ENCODE measurements around the gene SBF1.

The SBF1 gene

DNA sequence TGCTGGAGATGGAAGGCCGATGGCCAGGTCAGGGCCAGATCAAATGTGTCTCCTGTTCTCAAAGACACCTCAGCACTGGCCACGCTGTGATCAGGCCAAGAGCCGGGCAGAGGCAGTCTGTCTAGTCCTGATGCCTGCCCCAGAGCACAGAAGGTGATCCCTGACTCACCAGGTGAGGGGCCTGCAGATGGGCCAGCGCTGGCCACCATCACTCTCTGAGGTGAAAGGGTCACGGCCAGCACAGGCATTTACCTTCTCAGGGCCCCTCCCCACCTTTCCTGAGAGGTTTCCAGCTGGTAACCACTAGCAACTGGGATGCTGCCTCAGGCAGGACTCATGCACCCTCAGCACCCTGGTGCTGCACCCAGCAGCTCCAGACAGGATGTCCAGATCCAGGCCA is 2.9 kb downstream of the SBF1 start:
- Histone ChIP-seq H3K9ac (ENCODE audit: low read depth, low read length) (no peak overlapping the region), H3K27ac (ENCODE audit: low read depth, low read length) (no peak overlapping the region), H3K36me3 (ENCODE audit: control insufficient read depth, insufficient read depth, low read length) (peaks cover 5% of the 10 kb centered on the region), H3K4me3 (ENCODE audit: low read depth, low read length) (no peak overlapping the region), H3K4me1 (ENCODE audit: control insufficient read depth, insufficient read depth, low read length) (peaks cover 15% of the 10 kb centered on the region), H3K27me3 (ENCODE audit: control insufficient read depth, insufficient read depth, low read length) (no peaks in the 10 kb centered on the region), H3K9me3 (ENCODE audit: control insufficient read depth, insufficient read depth, low read length) (no peaks in the 10 kb centered on the region)

DNA sequence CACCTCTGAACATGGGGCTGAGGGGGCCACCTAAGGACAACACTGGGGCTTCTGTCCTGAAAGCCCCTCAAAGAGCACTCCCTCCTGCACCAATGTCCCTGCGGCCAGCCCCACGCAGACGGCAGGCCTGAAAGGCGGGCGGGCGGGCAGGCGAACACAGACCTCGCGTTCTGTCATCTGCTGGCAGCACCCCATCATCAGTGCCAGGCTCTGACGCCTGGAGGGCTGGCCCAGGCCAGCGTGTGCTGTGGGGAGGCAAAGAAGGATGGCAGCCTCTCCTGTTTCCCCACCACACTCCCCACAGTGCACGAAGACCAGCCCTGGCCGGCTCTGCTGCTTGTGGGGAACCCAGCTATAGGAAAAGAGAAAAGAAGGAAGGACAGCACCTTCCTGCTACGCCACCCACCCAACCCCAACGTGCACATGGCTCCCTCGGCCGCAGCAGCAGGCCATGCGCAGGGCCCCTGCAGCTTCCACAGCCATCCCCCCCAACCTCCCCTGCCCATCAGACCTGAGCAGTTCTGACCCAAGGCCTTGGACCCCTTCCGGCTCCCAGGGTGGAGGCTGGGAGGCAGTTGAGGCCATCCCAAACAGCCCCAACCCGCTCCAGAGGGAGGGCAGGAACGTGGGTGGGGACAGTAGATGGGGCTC is 3.5 kb downstream of the SBF1 start:
- H3K36me3 ChIP-seq (ENCODE audit: control insufficient read depth, insufficient read depth, low read length): peaks cover 12% of the 10 kb centered on the region
- peaks cover 15% of the 10 kb centered on the region for H3K4me1 ChIP-seq (ENCODE audit: control insufficient read depth, insufficient read depth, low read length)
- H3K27me3 ChIP-seq (ENCODE audit: control insufficient read depth, insufficient read depth, low read length): no peaks in the 10 kb centered on the region
- no peak overlapping the region for H3K9ac ChIP-seq (ENCODE audit: low read depth, low read length)
- no peaks in the 10 kb centered on the region for H3K9me3 ChIP-seq (ENCODE audit: control insufficient read depth, insufficient read depth, low read length)
- no peak overlapping the region for H3K4me3 ChIP-seq (ENCODE audit: low read depth, low read length)
- no peak overlapping the region for H3K27ac ChIP-seq (ENCODE audit: low read depth, low read length)

DNA sequence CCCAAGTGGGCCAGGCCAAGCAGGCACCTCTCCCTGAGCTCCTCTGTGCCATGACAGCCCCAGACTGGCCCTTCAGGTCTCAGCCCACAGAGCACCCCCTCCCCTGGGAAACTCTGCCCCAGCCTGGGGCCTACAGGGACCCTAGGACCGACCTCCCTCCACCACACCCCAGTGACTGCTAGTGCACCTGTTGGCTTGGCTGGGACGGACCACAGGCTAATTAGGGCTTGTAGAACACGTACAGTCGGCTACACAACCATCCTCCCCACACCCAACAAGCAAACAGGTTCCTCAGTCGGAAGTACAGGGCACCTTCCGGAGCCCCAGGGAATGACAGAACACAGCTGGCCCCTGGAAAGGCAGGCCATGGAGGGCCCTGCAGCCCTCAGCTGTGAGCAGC is 4.3 kb downstream of the SBF1 start:
- no peak overlapping the region for H3K4me3 ChIP-seq (ENCODE audit: low read depth, low read length)
- no peaks in the 10 kb centered on the region for H3K27me3 ChIP-seq (ENCODE audit: control insufficient read depth, insufficient read depth, low read length)
- no peak overlapping the region for H3K9ac ChIP-seq (ENCODE audit: low read depth, low read length)
- H3K27ac ChIP-seq (ENCODE audit: low read depth, low read length): no peak overlapping the region
- peaks cover 20% of the 10 kb centered on the region for H3K36me3 ChIP-seq (ENCODE audit: control insufficient read depth, insufficient read depth, low read length)
- no peaks in the 10 kb centered on the region for H3K9me3 ChIP-seq (ENCODE audit: control insufficient read depth, insufficient read depth, low read length)
- peaks cover 13% of the 10 kb centered on the region for H3K4me1 ChIP-seq (ENCODE audit: control insufficient read depth, insufficient read depth, low read length)

DNA sequence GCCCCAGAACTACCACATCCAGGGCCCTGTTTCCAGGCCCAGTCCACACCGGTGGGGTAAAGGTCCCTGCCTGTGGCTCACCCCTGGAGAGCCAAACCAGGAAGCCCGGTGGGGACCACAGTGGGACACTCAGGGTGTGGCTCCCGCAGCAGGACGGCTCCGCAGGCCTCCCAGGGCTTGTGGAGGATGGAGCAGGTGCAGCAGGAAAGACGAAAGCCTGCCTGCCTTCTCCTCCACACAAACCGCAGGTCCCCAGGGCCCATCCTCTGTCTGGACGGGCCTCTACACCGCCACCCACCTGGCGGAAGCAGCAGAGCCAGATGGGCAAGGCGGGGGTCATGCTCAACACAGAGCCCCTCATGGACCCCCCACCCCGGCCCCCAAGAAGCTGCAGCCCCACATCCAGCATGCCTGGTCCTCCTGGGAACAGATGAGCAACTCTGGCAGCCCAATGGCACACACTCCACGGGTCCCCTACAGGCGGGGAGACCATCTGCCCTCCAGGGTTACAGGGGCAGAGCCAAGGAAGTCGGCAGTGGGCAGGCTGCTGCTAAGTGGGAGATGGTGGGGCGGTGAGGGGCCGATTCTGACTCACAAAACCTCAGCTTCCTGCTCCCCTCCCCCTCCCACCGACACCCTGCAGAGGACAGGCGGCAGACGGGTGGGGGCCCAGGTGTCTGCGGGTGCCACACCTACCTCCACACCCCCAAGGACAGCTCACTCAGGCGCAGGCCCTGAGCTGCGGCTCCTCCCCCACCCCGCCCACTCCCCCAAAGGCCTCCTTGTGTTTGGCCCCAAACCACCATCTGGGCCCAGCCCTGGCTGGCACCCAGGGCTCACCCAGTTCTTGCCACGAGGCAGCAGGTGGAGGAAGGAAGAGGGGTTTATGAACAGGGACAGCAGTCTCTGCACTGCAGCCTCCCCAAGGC is 5.2 kb downstream of the SBF1 start:
- H3K27me3 ChIP-seq (ENCODE audit: control insufficient read depth, insufficient read depth, low read length): no peaks in the 10 kb centered on the region
- peaks cover 11% of the 10 kb centered on the region for H3K4me1 ChIP-seq (ENCODE audit: control insufficient read depth, insufficient read depth, low read length)
- peak overlapping the region; percentile 45 for H3K27ac ChIP-seq (ENCODE audit: low read depth, low read length)
- 0 out of 2 replicates have a peak overlapping the region, but pooled peaks have one; percentile 23 for H3K9ac ChIP-seq (ENCODE audit: low read depth, low read length)
- H3K36me3 ChIP-seq (ENCODE audit: control insufficient read depth, insufficient read depth, low read length): peaks cover 27% of the 10 kb centered on the region
- no peaks in the 10 kb centered on the region for H3K9me3 ChIP-seq (ENCODE audit: control insufficient read depth, insufficient read depth, low read length)
- H3K4me3 ChIP-seq (ENCODE audit: low read depth, low read length): no peak overlapping the region

DNA sequence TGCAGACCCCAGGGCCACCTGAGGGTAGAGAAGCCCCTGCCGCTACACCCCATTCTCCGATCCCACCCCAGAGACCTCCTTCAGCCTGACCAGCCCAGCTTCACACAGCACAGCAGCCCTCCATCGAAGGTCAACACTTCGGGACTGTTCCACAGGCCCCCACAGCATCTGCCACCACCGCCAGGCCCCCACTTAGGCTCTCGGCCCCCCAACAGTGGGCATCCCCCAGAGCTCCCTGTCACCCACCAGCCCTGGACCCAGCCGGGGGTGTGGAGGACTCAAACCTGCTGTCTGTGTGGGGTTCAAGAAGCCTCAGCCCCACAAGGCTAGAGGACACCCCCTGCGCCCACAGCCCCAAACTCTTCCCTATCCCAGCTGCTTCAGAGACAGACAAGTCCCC is 6.2 kb downstream of the SBF1 start:
- no peak overlapping the region for H3K9ac ChIP-seq (ENCODE audit: low read depth, low read length)
- peaks cover 8% of the 10 kb centered on the region for H3K4me1 ChIP-seq (ENCODE audit: control insufficient read depth, insufficient read depth, low read length)
- no peak overlapping the region for H3K4me3 ChIP-seq (ENCODE audit: low read depth, low read length)

DNA sequence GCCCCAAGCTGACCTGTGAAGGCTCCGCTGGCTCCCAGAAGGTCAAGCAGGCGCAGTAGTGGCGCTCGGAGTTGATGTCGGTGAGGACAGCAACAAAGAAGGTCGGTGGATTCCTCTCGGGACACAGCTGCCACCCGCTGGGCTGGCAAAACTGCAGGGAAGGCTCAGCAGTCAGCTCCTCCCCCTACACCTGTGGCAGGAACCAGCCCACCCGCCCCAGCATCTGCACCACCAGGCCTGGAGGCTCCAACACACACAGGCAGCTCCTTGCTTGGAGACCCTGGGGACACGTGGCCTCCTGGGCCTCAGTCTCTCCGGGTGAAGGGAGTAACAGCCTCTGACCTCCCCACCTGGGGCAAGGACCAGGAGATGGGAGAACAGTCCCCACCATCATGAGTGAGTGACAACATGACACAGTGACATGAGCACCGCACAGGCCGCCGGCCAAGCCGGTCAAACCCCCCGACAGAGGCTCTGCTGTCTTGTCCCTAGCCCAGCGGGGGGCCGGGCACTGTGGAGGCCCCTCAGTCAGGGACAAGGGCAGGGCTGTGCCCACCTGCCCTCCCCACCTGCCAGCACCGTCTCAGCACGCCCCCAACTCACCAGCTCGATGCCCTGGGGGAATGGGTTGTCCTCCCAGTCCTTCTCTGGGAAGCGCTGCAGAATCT is 6.9 kb downstream of the SBF1 start:
- no peaks in the 10 kb centered on the region for H3K9me3 ChIP-seq (ENCODE audit: control insufficient read depth, insufficient read depth, low read length)
- H3K27ac ChIP-seq (ENCODE audit: low read depth, low read length): no peak overlapping the region
- H3K9ac ChIP-seq (ENCODE audit: low read depth, low read length): no peak overlapping the region
- H3K4me1 ChIP-seq (ENCODE audit: control insufficient read depth, insufficient read depth, low read length): peaks cover 6% of the 10 kb centered on the region
- no peak overlapping the region for H3K4me3 ChIP-seq (ENCODE audit: low read depth, low read length)
- H3K36me3 ChIP-seq (ENCODE audit: control insufficient read depth, insufficient read depth, low read length): peaks cover 45% of the 10 kb centered on the region
- no peaks in the 10 kb centered on the region for H3K27me3 ChIP-seq (ENCODE audit: control insufficient read depth, insufficient read depth, low read length)

More for the DNA sequence above, 6.2 kb downstream of the SBF1 start:
- Histone ChIP-seq H3K27me3 (ENCODE audit: control insufficient read depth, insufficient read depth, low read length) (no peaks in the 10 kb centered on the region), H3K36me3 (ENCODE audit: control insufficient read depth, insufficient read depth, low read length) (peaks cover 37% of the 10 kb centered on the region), H3K9me3 (ENCODE audit: control insufficient read depth, insufficient read depth, low read length) (no peaks in the 10 kb centered on the region), H3K27ac (ENCODE audit: low read depth, low read length) (no peak overlapping the region)

DNA sequence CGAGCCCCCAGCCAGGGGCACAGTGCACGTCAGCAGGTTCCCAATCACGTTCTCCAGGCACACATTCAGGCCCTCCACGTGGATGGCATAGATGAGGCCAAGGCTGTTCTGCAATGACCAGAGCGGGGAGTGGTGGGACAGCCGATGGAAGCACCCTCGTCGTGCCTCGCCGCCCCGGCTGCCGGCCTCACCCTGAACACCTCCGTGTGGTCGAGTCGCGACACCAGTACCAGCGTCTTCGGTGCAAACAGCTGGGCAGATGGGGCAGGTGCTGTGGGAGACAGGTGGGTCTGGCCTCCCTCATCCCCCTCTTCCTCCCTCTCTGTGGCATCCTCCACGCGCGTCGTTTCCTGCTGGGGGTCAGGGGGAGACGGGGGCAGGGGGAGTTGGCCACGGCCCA is 7.5 kb downstream of the SBF1 start:
- Histone ChIP-seq H3K36me3 (ENCODE audit: control insufficient read depth, insufficient read depth, low read length) (peaks cover 50% of the 10 kb centered on the region), H3K27me3 (ENCODE audit: control insufficient read depth, insufficient read depth, low read length) (no peaks in the 10 kb centered on the region), H3K27ac (ENCODE audit: low read depth, low read length) (no peak overlapping the region)

GRCh38 chr22:50465066-50465930 is 9.5 kb downstream of the SBF1 start:
- H3K9ac ChIP-seq (ENCODE audit: low read depth, low read length): no peak overlapping the region
- H3K4me3 ChIP-seq (ENCODE audit: low read depth, low read length): no peak overlapping the region
- peaks cover 69% of the 10 kb centered on the region for H3K36me3 ChIP-seq (ENCODE audit: control insufficient read depth, insufficient read depth, low read length)
- H3K27me3 ChIP-seq (ENCODE audit: control insufficient read depth, insufficient read depth, low read length): no peaks in the 10 kb centered on the region
- H3K9me3 ChIP-seq (ENCODE audit: control insufficient read depth, insufficient read depth, low read length): no peaks in the 10 kb centered on the region
- H3K4me1 ChIP-seq (ENCODE audit: control insufficient read depth, insufficient read depth, low read length): peaks cover 4% of the 10 kb centered on the region
- H3K27ac ChIP-seq (ENCODE audit: low read depth, low read length): no peak overlapping the region

More for the DNA sequence above, 7.5 kb downstream of the SBF1 start:
- H3K9ac ChIP-seq (ENCODE audit: low read depth, low read length): no peak overlapping the region
- peaks cover 6% of the 10 kb centered on the region for H3K4me1 ChIP-seq (ENCODE audit: control insufficient read depth, insufficient read depth, low read length)
- no peak overlapping the region for H3K4me3 ChIP-seq (ENCODE audit: low read depth, low read length)
- H3K9me3 ChIP-seq (ENCODE audit: control insufficient read depth, insufficient read depth, low read length): no peaks in the 10 kb centered on the region

GRCh38 chr22:50464451-50464850 is 10.4 kb downstream of the SBF1 start:
- Histone ChIP-seq H3K9ac (ENCODE audit: low read depth, low read length) (no peak overlapping the region), H3K4me1 (ENCODE audit: control insufficient read depth, insufficient read depth, low read length) (no peaks in the 10 kb centered on the region), H3K9me3 (ENCODE audit: control insufficient read depth, insufficient read depth, low read length) (no peaks in the 10 kb centered on the region), H3K27ac (ENCODE audit: low read depth, low read length) (no peak overlapping the region), H3K36me3 (ENCODE audit: control insufficient read depth, insufficient read depth, low read length) (peaks cover 78% of the 10 kb centered on the region), H3K4me3 (ENCODE audit: low read depth, low read length) (no peak overlapping the region), H3K27me3 (ENCODE audit: control insufficient read depth, insufficient read depth, low read length) (no peaks in the 10 kb centered on the region)

- no peaks in the 10 kb centered on the region for H3K4me1 ChIP-seq (ENCODE audit: control insufficient read depth, insufficient read depth, low read length)
- H3K27ac ChIP-seq (ENCODE audit: low read depth, low read length): no peak overlapping the region
- no peak overlapping the region for H3K9ac ChIP-seq (ENCODE audit: low read depth, low read length)
- no peak overlapping the region for H3K4me3 ChIP-seq (ENCODE audit: low read depth, low read length)
- no peaks in the 10 kb centered on the region for H3K27me3 ChIP-seq (ENCODE audit: control insufficient read depth, insufficient read depth, low read length)
- H3K9me3 ChIP-seq (ENCODE audit: control insufficient read depth, insufficient read depth, low read length): no peaks in the 10 kb centered on the region
- H3K36me3 ChIP-seq (ENCODE audit: control insufficient read depth, insufficient read depth, low read length): peaks cover 89% of the 10 kb centered on the region
Measured at GRCh38 chr22:50463188-50463900, 11.5 kb downstream of the SBF1 start.
